Epithelial cell of proximal tubule (primary cell): ENCODE data around the gene B3GALT6. TPM values are rescaled to one million over a fixed set of nuclear protein-coding genes. Genes with fewer than 3 reads are reported as not detected.

ENCODE experiments used
- DNase-seq: peaks from one replicate; pipeline ENCODE4 v3.0.0-alpha.2; 2011; ENCODE audit warnings: low read depth
- H3K4me3 ChIP-seq: 2 replicates; pipeline ENCODE4 v1.5.1; 2011; ENCODE audit warnings: low read depth, mild to moderate bottlenecking, low read length
- total RNA-seq: library from RNA; depleted of rRNA; stranded (reverse); fragments of >200 nt; gene quantifications from 2 replicates; pipeline ENCODE4 v1.2.3, GENCODE V29; 2015
- TF ChIP-seq, protein P1 (sequence below): conservative IDR thresholded peaks from 2 replicates; pipeline ENCODE4 v1.5.1; 2012; ENCODE audit warnings: low read depth, mild to moderate bottlenecking, low read length

B3GALT6 gene
- total RNA-seq, 1 donor from 2014 or later = 36.6 TPM

DNA sequence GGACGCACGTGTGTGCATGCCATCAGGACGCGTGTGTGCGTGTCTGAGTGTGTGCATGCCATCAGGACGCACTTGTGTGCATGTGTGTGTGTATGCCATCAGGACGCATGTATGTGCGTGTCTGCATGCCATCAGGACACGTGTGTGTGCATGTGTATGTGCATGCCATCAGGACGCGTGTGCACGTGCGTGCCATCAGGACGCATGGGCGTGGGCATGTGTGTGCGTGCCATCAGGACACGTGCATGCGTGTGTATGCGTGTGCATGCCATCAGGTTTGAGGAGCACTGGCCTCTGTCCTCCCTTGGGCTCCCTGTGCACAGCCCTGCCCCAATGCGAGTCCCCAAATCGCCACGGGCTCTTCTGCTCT is 27.1 kb downstream of the B3GALT6 start:
- no peak for DNase-seq
- TF ChIP-seq, protein P1, sequence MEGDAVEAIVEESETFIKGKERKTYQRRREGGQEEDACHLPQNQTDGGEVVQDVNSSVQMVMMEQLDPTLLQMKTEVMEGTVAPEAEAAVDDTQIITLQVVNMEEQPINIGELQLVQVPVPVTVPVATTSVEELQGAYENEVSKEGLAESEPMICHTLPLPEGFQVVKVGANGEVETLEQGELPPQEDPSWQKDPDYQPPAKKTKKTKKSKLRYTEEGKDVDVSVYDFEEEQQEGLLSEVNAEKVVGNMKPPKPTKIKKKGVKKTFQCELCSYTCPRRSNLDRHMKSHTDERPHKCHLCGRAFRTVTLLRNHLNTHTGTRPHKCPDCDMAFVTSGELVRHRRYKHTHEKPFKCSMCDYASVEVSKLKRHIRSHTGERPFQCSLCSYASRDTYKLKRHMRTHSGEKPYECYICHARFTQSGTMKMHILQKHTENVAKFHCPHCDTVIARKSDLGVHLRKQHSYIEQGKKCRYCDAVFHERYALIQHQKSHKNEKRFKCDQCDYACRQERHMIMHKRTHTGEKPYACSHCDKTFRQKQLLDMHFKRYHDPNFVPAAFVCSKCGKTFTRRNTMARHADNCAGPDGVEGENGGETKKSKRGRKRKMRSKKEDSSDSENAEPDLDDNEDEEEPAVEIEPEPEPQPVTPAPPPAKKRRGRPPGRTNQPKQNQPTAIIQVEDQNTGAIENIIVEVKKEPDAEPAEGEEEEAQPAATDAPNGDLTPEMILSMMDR = no peak
- H3K4me3 ChIP-seq = no peak overlapping the region

GRCh38 chr1:1259540-1259939 is 27.5 kb downstream of the B3GALT6 start:
- no peak for DNase-seq
- H3K4me3 ChIP-seq = no peak overlapping the region
- TF ChIP-seq, protein P1 = no peak

DNA sequence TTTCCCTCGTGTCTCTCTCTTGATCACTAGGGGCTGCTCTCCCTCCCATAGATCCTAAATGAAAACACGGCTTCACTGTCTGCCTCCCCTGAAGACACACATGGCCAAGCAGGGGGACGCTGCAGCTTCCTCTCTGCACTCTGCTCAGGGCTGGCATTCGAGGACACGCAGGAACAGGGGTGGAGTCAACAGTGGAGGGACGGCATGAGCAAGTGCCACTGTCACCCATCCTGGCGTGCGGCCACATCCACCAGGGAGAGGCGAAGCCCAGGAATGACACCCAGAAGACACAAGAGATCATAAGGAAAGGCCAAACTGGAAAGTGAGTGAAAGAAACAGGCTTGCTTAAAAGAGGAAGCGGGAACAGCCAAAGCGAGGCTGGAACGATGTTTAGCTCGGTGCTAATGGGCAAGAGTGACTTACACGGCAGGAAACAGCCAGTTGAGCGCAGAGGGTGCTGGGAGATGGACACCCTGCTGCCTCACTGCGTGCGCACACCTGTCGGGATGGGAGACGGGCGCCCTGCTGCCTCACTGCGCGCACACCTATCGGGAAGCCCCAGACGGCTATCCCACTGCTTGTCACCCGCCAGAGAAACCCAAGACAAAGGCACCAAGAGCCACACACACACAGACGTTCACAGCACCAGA is 28.0 kb downstream of the B3GALT6 start:
- H3K4me3 ChIP-seq = no peak overlapping the region
- TF ChIP-seq, protein P1 = no peak
- DNase-seq = no peak

GRCh38 chr1:1260843-1261560 is 29.0 kb downstream of the B3GALT6 start:
- no peak overlapping the region for H3K4me3 ChIP-seq
- TF ChIP-seq, protein P1 = no peak

DNA sequence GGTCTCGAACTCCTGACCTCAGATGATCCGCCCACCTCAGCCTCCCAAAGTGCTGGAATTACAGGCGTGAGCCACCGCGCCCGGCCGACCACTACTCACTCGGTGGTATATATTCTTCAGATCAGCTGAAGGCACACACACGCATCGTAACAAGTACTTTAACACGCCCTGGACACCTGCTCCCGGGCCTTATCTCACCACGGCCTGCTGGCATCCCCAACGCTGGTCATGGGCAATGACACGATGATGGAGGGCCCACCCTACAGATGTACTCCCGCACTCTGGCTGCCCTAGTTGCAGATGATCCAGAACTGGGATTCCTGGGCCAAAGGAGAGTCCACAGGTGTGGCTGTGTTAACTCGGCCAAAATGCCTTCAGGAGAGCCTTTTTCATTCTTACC is 30.0 kb downstream of the B3GALT6 start:
- TF ChIP-seq, protein P1 = no peak
- no peak for DNase-seq

More at GRCh38 chr1:1260843-1261560, 29.0 kb downstream of the B3GALT6 start:
- DNase-seq = no peak

GRCh38 chr1:1262758-1263157 is 30.7 kb downstream of the B3GALT6 start:
- TF ChIP-seq, protein P1 = no peak
- DNase-seq = no peak
- no peak overlapping the region for H3K4me3 ChIP-seq

More for the DNA sequence above, 30.0 kb downstream of the B3GALT6 start:
- H3K4me3 ChIP-seq = no peak overlapping the region

- H3K4me3 ChIP-seq = no peak overlapping the region
- TF ChIP-seq, protein P1 = no peak
- DNase-seq = no peak
Measured at GRCh38 chr1:1264026-1264425, 32.0 kb downstream of the B3GALT6 start.
